ENCODE measurements around the gene NDUFAF3. TPM values are rescaled to one million over a fixed set of nuclear protein-coding genes. Genes with fewer than 3 reads are reported as not detected.

Gene NDUFAF3
- total and polyA plus RNA-seq, 4 experiments from 2014 or later: 77.9 to 169 (median 115) TPM

DNA sequence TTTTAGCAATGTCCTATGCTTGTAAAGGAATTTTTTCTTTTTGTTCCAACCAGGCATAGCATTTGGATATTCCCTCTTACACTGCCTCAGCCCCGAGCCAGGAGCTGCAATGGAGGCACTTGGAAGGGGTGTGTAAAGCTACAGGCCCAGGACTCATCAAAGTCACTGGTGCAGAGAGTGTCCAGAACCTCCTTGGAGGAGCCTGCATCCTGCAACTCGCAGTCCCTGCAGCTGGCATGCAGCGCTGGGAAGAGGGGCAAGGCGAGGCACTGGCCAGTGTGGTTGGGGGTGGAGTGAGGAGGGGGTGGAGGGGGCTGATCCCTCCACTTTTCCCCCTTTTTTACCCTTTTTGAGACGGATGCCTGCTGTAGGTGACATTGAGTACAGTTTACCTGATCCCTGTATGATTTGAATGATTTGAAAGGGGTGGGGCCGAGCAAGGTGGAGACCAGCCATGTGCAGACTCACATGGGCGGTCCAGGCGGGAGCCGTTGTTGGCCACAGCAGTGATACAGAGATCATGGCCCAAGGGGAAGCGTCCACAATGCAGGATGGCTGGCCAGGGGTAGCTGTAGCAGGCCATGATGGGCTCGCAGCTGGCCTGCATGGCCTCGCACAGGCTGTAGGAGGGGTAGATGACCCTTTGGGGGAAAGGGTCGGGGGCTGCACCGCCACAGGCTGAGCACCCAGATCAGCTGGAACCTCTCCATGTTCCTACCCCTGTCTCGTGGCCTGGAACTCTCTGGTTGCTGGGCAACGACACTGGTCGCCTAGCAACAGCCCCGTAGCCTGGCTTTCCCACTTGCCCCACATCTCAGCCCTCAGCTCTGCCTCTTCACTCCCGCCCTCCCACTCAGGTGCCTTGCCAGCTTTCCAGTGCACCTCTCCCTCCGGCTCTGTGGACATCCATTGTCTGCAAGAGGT lies 23.9 kb upstream of the NDUFAF3 start:
- Mint-ChIP-seq H3K27ac (peak overlapping the region in 2 of 7 donors; percentile 9 to 56), H3K9me3 (peaks cover 0 to 2% (median 0%) of the 10 kb centered on the region in 8 donors), H3K4me3 (no peak overlapping the region), H3K4me1 (peaks cover 6 to 23% (median 15%) of the 10 kb centered on the region in 4 donors), H3K36me3 (peaks cover 3 to 19% of the 10 kb centered on the region in 2 donors), H3K27me3 (no peaks in the 10 kb centered on the region)
- H3K36me3 ChIP-seq (ENCODE audit: insufficient read depth, low read length): peaks cover 4% of the 10 kb centered on the region
- no peaks in the 10 kb centered on the region for H3K27me3 ChIP-seq (ENCODE audit: insufficient read depth, low read length)
- ChIA-PET CTCF (ENCODE audit: partially characterized antibody) (interaction anchor here (4.1 kb wide), 1 partner anchor 10 kb away, joined by 14 read pairs; no protein-coding TSS in a partner anchor), POLR2A (ENCODE audit: partially characterized antibody) (interaction anchor here (0.6 to 15.0 kb wide), 5 partner anchors 9 to 105 kb away, joined by 3 to 377 read pairs (median 8); partner anchors contain the start of genes DALRD3, IMPDH2, NDUFAF3 and WDR6)
- H3K4me1 ChIP-seq (ENCODE audit: insufficient read depth, low read length): peaks cover 9% of the 10 kb centered on the region
- intact Hi-C loops (cut with micrococcal nuclease): no loop called here
- H3K9me3 ChIP-seq (ENCODE audit: control insufficient read depth in 1 of 2, low read length in 2 of 2): no peaks in the 10 kb centered on the region
- no peak for DNase-seq
- H3K27ac ChIP-seq (ENCODE audit: low read depth, low read length): no peak overlapping the region
- H3K4me3 ChIP-seq (ENCODE audit: low read length in 2 of 2): no peak overlapping the region

DNA sequence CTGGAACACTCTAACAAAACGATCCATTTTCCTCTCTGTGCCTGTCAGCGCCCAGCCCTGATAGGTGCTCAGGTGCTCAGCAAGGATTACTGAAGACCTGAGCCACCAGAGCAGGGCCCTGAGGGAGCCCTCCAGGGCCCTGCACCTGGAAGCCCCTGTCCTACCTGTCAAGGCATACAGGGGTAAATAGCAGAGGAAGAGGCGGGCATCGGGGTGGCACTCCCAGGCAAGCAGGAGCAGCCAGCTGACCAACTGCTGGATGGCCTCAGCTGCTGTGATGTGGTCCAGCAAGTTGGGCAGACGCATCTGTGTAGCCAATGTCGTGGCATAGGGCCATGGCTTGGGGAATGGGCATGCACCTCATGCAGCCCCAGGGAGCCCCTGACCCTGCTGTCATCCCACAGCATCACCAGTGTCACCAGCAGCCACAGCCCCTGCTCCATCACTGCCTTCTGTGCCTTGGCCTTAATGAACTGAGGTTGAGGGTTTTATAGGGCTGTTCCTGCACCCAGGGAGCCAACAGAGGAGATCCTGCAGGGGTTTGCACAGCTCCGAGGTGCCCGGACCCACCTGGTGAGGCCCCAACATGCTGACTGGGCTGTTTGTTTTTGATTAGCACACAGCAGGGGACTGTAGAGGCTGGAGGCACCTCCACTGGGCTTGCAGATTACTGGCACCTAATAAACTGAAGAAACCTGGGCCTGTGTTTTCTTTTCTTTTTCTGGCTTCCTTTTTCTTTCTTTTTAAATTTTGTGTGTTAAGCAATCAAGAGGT lies 22.6 kb upstream of the NDUFAF3 start:
- POLR2A ChIA-PET (ENCODE audit: partially characterized antibody): interaction anchor here (1.1 to 2.0 kb wide), 2 partner anchors 8 to 10 kb away, joined by 3 to 4 read pairs; no protein-coding TSS in a partner anchor
- no peaks in the 10 kb centered on the region for H3K9me3 ChIP-seq (ENCODE audit: control insufficient read depth in 1 of 2, low read length in 2 of 2)
- H3K4me3 ChIP-seq (ENCODE audit: low read length in 2 of 2): no peak overlapping the region
- no peak overlapping the region for H3K4me3 Mint-ChIP-seq
- no peaks in the 10 kb centered on the region for H3K27me3 Mint-ChIP-seq
- H3K36me3 ChIP-seq (ENCODE audit: insufficient read depth, low read length): peaks cover 4% of the 10 kb centered on the region
- peaks cover 3 to 10% (median 6%) of the 10 kb centered on the region in 4 donors for H3K4me1 Mint-ChIP-seq
- no peak for DNase-seq
- no peaks in the 10 kb centered on the region for H3K27me3 ChIP-seq (ENCODE audit: insufficient read depth, low read length)
- peak overlapping the region in 5 of 7 donors; percentile 8 to 84 (median 78) for H3K27ac Mint-ChIP-seq
- H3K4me1 ChIP-seq (ENCODE audit: insufficient read depth, low read length): no peaks in the 10 kb centered on the region
- intact Hi-C loops (cut with micrococcal nuclease): no loop called here
- peaks cover 0 to 2% (median 0%) of the 10 kb centered on the region in 8 donors for H3K9me3 Mint-ChIP-seq
- CTCF ChIA-PET (ENCODE audit: partially characterized antibody): interaction anchor here (4.1 kb wide), 1 partner anchor 11 kb away, joined by 14 read pairs; no protein-coding TSS in a partner anchor
- H3K36me3 Mint-ChIP-seq: peaks cover 3 to 13% of the 10 kb centered on the region in 2 donors
- no peak overlapping the region for H3K27ac ChIP-seq (ENCODE audit: low read depth, low read length)

DNA sequence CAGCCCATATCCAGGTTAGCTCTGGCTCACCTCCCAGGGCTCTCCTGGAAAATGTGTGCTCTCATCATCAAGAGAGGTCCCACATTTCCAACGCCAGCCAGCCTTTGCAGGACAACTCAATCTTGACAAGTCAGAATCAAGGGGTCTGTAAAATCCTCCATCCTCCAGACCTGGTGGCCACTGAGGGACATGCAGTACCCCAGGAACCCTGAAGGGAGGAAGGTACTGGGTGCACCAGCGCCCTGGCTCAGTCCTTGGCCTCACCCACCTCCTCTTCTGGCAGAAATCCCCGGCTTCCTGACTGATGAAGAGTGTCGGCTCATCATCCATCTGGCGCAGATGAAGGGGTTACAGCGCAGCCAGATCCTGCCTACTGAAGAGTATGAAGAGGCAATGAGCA lies 20.8 kb upstream of the NDUFAF3 start:
- Mint-ChIP-seq H3K36me3 (peaks cover 0 to 5% of the 10 kb centered on the region in 2 donors), H3K9me3 (peaks cover 0 to under 1% (median 0%) of the 10 kb centered on the region in 8 donors), H3K4me1 (peaks cover under 1 to 3% (median 1%) of the 10 kb centered on the region in 4 donors), H3K27me3 (no peaks in the 10 kb centered on the region), H3K4me3 (no peak overlapping the region), H3K27ac (peak overlapping the region in 3 of 7 donors; percentile 53 to 73 (median 67))
- H3K36me3 ChIP-seq (ENCODE audit: insufficient read depth, low read length): peaks cover 4% of the 10 kb centered on the region
- no peaks in the 10 kb centered on the region for H3K9me3 ChIP-seq (ENCODE audit: control insufficient read depth in 1 of 2, low read length in 2 of 2)
- DNase-seq: peak in 1 of 5 donors; percentile 2
- no peaks in the 10 kb centered on the region for H3K27me3 ChIP-seq (ENCODE audit: insufficient read depth, low read length)
- ChIA-PET POLR2A (ENCODE audit: partially characterized antibody) (interaction anchor here (1.0 to 22.1 kb wide), 3 partner anchors 12 to 20 kb away, joined by 4 to 629 read pairs (median 4); partner anchors contain the start of genes DALRD3, IMPDH2 and NDUFAF3), CTCF (ENCODE audit: partially characterized antibody) (interaction anchor here (0.7 to 1.9 kb wide), 3 partner anchors 9 to 13 kb away, joined by 3 to 6 read pairs (median 4); no protein-coding TSS in a partner anchor)
- H3K27ac ChIP-seq (ENCODE audit: low read depth, low read length): no peak overlapping the region
- H3K4me1 ChIP-seq (ENCODE audit: insufficient read depth, low read length): peaks cover 2% of the 10 kb centered on the region
- intact Hi-C loops (cut with micrococcal nuclease): no loop called here
- H3K4me3 ChIP-seq (ENCODE audit: low read length in 2 of 2): no peak overlapping the region

DNA sequence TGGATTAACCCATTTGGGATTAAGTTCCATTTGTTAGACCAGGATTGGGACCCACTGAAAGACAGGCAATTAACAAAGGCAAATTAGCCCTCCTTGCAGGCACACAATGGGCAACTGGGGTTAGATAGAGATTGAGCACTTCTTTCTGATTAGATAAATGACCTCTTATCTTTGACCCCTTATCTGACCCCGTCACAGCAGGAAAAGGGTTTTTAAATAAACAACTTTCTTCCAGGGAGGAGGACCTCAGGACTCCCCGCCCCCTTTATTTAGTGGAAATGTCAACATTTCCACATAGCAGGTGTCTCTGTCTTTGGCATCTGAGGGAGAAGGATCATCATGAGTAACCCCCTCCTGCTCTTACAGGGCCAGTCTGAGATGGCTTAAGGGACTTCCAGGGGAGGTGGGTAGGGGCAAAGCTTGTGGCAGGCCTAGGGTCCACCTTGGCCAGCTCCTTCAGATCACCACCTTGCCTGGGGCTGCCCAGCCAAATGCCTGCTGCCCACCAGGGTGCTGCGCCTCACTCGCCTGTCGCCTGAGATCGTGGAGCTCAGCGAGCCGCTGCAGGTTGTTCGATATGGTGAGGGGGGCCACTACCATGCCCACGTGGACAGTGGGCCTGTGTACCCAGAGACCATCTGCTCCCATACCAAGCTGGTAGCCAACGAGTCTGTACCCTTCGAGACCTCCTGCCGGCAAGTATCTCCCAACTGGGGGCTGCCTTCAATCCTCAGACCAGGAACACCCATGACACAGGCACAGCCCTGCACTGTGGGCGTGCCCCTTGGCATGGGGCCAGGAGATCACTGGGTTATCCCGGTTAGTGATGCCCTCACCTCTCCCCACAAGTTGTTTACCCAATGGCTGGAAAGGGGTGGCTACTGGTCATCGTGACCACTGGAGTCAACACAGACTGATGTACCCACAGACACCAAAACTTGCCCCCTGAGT lies 17.3 kb upstream of the NDUFAF3 start:
- Mint-ChIP-seq H3K9me3 (peaks cover 0 to 2% (median 0%) of the 10 kb centered on the region in 8 donors), H3K27ac (peak overlapping the region in 3 of 7 donors; percentile 61 to 68 (median 63)), H3K4me1 (peaks cover 16 to 31% (median 22%) of the 10 kb centered on the region in 4 donors), H3K4me3 (peak overlapping the region in 1 of 8 donors; percentile 4), H3K36me3 (peaks cover 0 to 15% of the 10 kb centered on the region in 2 donors), H3K27me3 (no peaks in the 10 kb centered on the region)
- Histone ChIP-seq H3K27me3 (ENCODE audit: insufficient read depth, low read length) (no peaks in the 10 kb centered on the region), H3K36me3 (ENCODE audit: insufficient read depth, low read length) (no peaks in the 10 kb centered on the region), H3K9me3 (ENCODE audit: control insufficient read depth in 1 of 2, low read length in 2 of 2) (no peaks in the 10 kb centered on the region), H3K4me1 (ENCODE audit: insufficient read depth, low read length) (peaks cover 20% of the 10 kb centered on the region), H3K4me3 (ENCODE audit: low read length in 2 of 2) (no peak overlapping the region), H3K27ac (ENCODE audit: low read depth, low read length) (no peak overlapping the region)
- DNase-seq: no peak
- intact Hi-C loops (cut with micrococcal nuclease): loop anchor here (5.0 kb wide), 1 partner anchor 317 kb away; the partner anchor contains the start of gene NCKIPSD
- ChIA-PET POLR2A (ENCODE audit: partially characterized antibody) (interaction anchor here (0.9 to 22.1 kb wide), 3 partner anchors 13 to 68 kb away, joined by 3 to 629 read pairs (median 191); partner anchors contain the start of genes DALRD3, IMPDH2, NDUFAF3 and P4HTM), CTCF (ENCODE audit: partially characterized antibody) (interaction anchor here (6.4 to 10.3 kb wide), 2 partner anchors 16 to 17 kb away, joined by 136 to 173 read pairs; partner anchors contain the start of genes DALRD3, NDUFAF3 and P4HTM)

- peaks cover 0 to 2% (median 0%) of the 10 kb centered on the region in 8 donors for H3K9me3 Mint-ChIP-seq
- peak overlapping the region in 1 of 8 donors; percentile 15 for H3K4me3 Mint-ChIP-seq
- H3K4me1 Mint-ChIP-seq: peaks cover 15 to 31% (median 22%) of the 10 kb centered on the region in 4 donors
- H3K27me3 Mint-ChIP-seq: no peaks in the 10 kb centered on the region
- intact Hi-C loops (cut with micrococcal nuclease): loop anchor here (5.0 kb wide), 1 partner anchor 318 kb away; the partner anchor contains the start of gene NCKIPSD
- Histone ChIP-seq H3K9me3 (ENCODE audit: control insufficient read depth in 1 of 2, low read length in 2 of 2) (no peaks in the 10 kb centered on the region), H3K36me3 (ENCODE audit: insufficient read depth, low read length) (no peaks in the 10 kb centered on the region), H3K27me3 (ENCODE audit: insufficient read depth, low read length) (no peaks in the 10 kb centered on the region), H3K27ac (ENCODE audit: low read depth, low read length) (no peak overlapping the region), H3K4me1 (ENCODE audit: insufficient read depth, low read length) (peaks cover 20% of the 10 kb centered on the region), H3K4me3 (ENCODE audit: low read length in 2 of 2) (no peak overlapping the region)
- H3K36me3 Mint-ChIP-seq: peaks cover 0 to 13% of the 10 kb centered on the region in 2 donors
- H3K27ac Mint-ChIP-seq: peak overlapping the region in 2 of 7 donors; percentile 61 to 63
- CTCF ChIA-PET (ENCODE audit: partially characterized antibody): interaction anchor here (6.4 to 10.3 kb wide), 2 partner anchors 15 to 17 kb away, joined by 136 to 173 read pairs; partner anchors contain the start of genes DALRD3, NDUFAF3 and P4HTM
- POLR2A ChIA-PET (ENCODE audit: partially characterized antibody): interaction anchor here (0.9 to 22.1 kb wide), 3 partner anchors 14 to 67 kb away, joined by 3 to 629 read pairs (median 191); partner anchors contain the start of genes DALRD3, IMPDH2, NDUFAF3 and P4HTM
- peak in 1 of 5 donors; percentile 22 for DNase-seq
These were observed 16.6 kb upstream of the NDUFAF3 start for GRCh38 chr3:49005303-49005680.

Measured in CD4-positive, alpha-beta memory T cell (primary cell).